Medulla oblongata (tissue), 1 donor: Measurements from ENCODE around the gene NAALADL2.

Experiments
- DNase-seq: peaks from one replicate; pipeline ENCODE4 v3.0.0-alpha.2; 2015; ENCODE audit errors: extremely low spot score

NAALADL2 gene

DNA sequence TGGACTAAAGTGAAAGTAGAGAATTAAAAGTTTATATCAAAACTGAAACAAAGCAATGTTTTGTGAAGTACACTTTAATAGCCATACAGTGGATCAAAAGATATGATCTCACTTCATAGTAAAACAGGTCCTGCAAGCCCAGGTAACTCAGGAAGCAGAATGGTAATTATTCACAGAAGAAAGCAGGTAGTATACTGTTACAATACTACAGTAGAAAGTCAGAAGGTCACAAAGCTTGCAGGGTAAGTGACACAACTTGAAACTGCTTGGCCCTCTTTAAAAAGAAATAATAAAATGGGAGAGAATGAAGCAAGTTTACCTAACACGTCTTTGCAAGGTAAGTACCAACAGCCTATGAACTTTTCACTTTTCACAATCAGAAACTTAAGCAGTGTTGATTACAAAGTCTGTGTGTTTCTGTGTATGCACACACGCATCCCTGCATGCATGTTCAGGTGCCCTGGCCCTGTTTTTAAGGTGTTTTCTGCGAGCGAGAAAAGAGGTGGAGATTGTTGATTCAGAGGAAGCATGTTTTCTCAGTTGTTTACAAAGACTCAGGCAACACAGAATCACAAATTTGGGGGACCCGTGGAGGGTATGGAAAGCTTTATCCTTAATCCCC, at the start of gene NAALADL2:
Gene NAALADL2 (plus strand): TSS at position 221 of the 622 bp plus-strand sequence.
- DNase-seq = no peak

DNA sequence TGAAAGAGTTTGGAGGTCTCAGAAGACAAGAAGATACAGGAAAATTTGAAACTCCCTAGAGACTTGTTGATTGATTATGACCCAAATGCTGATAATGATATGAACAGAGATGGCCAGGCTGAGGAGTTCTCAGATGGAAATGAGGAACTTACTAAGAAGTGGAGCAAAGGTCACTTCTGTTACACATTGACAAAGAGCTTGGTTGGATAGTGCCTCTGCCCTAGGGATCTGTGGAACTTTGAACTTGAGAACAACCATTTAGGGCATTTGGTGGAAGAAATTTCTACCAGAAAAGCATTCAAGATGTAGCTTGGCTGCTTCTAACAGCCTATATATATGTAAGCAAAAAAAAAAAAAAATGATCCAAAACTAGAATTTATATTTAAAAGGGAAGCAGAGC, 48.9 kb upstream of the NAALADL2 start:
- no peak for DNase-seq

DNA sequence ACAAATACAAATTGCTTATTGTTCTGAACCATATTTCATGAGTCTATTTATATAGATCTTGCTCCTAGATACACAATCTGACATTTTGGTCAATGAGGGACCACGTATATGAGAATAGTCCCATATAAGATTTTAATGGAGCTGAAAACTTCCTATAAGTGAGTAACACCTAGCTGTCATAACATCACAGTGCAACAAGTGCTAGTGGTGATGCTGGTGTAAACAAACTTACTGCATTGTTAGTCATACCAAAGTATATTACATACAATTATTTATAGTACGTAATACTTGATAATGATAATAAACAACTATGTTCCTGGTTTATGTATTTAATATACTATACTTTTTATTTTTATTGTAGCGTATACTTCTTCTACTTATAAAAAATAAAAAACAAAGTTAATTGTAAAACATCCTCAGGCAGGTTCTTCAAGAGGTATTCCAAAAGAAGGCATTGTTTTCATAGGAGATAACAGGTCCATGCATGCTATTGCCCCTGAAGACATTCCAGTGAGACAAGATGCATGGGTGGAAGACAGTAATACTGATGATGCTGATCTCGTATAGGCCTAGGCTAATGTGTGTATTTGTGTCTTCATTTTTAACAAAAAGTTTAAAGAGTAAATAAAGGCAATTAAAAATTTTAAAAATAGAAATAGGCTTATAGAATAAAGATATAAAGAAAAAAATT, 46.8 kb upstream of the NAALADL2 start:
- no peak for DNase-seq

DNA sequence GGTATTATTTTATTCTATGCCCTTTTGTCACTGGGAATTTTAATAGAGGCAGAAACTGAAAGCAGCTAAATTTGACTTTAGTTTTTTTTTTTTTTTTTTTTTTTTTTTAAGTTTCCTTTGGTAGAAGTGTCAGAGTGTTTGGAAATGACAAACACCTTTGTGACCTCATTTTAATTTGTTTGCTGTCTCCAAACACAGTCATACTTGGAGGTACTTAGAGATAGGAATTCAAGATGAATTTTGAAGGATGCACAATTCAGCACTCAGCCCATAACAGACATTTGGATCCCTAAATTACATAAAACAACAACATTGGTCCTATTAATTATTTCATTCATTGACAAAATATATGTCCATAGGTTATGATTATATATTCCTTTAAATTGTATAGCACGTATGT, 43.4 kb upstream of the NAALADL2 start:
- DNase-seq = no peak

GRCh38 chr3:174820885-174821284, 38.2 kb upstream of the NAALADL2 start:
- DNase-seq = no peak

GRCh38 chr3:174821477-174821876, 37.7 kb upstream of the NAALADL2 start:
- peak; percentile 32 for DNase-seq

- no peak for DNase-seq
Measured at GRCh38 chr3:174822320-174822719, 36.8 kb upstream of the NAALADL2 start.

DNA sequence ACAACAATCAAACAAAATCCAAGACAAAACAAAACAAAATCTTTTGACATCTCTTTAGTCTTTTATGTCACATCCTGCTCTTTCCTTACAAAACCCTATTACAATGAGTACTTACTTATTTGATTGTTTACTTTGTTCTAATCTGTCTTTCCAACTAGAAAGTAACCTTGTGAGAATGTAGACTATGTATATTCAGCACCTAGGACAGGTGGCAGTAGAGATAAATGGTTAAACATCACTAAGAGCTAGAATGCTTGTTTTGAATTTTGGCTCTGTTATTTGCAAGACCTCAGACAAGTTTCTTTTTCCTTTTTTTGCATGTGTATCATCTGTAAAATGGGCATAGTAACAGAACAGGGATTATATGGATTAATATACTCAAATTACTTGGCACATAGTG, 33.1 kb upstream of the NAALADL2 start:
- no peak for DNase-seq

GRCh38 chr3:174844746-174845145, 14.4 kb upstream of the NAALADL2 start:
- DNase-seq = no peak

DNA sequence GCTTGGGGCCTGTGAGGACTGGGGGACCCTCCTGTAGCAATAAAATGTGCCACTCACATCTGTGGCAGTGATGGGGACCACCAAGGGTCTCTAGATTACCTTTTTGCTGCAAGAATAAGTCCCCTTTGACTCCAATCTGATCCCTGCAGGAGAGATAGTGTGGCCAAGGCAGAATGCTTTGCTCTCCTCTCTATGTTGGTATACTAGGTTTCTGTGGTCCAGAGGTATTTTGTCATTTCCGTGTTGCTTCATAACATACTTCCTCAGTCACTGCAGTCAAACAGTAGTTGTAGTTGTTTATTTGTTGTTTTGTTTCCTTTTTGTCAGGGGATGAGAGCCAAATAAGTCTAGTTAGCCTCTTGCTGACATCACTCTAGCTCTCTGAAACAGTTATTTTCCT, 13.1 kb upstream of the NAALADL2 start:
- DNase-seq = no peak

- no peak for DNase-seq
Measured at GRCh38 chr3:174854987-174855386, 4.1 kb upstream of the NAALADL2 start.

DNA sequence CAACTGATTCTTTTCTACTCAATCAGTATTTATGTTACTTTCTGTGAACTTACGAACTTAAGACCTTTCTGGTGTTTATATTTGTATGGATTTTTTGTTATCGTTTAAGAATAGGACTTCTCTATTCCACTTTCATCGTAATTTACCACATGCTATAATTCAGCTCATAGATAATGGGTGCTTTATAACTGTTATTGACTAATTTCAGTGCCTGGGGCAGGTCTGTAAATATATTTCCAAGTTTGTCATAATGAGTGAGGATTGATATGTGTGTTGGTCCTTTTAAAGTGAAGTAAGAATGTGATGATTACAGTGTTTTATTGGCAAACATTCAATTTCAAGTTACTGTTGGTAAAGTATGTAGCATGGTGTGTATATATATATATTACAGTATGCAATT, 1.8 kb upstream of the NAALADL2 start:
- DNase-seq = no peak

DNA sequence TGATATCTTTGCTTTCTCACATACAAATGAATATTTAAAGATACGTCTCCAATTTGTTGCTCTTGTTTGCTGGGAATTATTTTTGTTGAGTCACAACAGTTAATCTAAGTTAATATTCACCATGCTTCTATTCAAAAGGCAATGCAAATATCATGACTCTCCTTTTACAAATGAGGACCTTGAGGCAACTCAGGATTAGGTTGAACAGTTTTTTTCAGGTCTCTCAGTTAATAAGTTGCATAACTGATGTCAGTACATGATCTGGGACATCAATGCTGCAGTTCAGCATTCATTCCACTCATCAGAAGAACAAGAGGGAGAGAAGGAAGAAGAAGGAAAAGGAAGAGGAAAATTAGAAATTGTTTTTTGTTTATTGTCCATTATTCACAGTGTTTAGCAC, 781 bp upstream of the NAALADL2 start:
- DNase-seq = no peak

- no peak for DNase-seq
Measured at GRCh38 chr3:174859756-174860155, 622 bp downstream of the NAALADL2 start.

- no peak for DNase-seq
Measured at GRCh38 chr3:174862101-174862500, 3.0 kb downstream of the NAALADL2 start.

DNA sequence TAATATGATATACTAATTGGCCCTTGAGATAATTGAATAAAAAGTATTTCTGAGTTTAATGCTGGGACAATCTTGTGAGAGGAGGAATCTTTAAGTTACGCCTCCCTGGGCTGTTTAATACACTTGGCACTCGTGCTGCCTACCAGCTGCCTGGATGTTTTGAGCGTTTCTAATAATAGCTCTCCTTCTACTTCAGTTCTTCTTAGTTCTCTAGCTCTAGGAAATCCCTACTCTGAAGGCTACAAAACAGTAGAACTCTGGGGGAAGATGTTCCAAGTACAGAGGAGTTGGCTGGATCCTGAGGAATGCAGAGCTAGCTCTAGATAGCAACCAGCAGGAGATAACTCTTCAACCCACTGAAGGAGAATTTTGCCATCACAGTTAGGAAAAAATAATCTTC, 3.5 kb downstream of the NAALADL2 start:
- DNase-seq = no peak

- no peak for DNase-seq
Measured at GRCh38 chr3:174863488-174863887, 4.4 kb downstream of the NAALADL2 start.

DNA sequence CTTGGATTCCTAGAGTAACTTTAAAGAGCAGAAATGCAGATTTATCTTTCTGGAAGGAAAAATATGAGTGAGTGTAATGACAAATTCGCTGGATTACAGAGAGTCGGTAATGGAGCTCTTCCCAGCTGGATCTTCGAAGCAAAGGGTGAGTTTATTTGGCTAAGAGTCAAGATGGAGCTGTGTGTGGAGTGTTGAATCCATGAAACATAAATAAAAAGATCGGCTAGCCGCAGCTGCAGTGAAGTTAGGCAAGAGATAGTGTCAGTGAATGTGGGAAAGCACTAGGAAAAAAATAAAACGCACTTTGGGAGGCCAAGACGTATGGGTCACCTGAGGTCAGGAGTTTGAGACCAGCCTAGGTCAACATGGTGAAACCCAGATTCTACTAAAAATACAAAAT, 10.3 kb downstream of the NAALADL2 start:
- no peak for DNase-seq

- DNase-seq = no peak
Measured at GRCh38 chr3:174873832-174874657, 14.9 kb downstream of the NAALADL2 start.

GRCh38 chr3:174882789-174883188, 23.7 kb downstream of the NAALADL2 start:
- no peak for DNase-seq

GRCh38 chr3:174883881-174884675, 24.9 kb downstream of the NAALADL2 start:
- DNase-seq = no peak
